ENCODE results near the gene CACNA1C. TPM values are rescaled to one million over a fixed set of nuclear protein-coding genes. Genes with fewer than 3 reads are reported as not detected.

The CACNA1C gene
- total RNA-seq, 1 experiment from 2014 or later = 3.7 TPM

DNA sequence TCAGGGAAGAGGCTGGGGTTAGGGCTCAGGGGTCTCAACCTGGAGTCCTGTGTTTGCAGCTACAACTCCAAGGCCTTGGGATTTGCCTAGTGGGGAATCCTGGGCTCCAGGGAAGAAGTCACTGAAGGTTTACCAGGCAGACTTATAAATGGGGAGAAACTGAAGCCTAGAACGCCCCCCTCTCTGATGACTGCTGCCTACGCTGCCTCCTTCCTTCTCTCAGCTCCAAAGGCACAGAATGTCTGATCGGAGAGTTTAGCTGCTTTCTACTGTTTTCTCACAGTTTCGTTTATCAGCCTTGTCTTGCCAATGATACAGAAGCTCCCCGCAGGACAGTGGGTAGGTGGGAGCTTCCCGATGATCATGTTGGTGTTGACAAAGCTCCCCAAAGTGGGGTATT lies 101.7 kb downstream of the CACNA1C start:
- BruUV-seq (replicated peaks) = no TSS peak
- no peak overlapping the region for H3K27ac ChIP-seq (ENCODE audit: low read depth, low read length, poor library complexity, severe bottlenecking)
- intact Hi-C loops (cut with micrococcal nuclease; ENCODE audit: unreplicated experiment) = no loop called here
- peaks cover 11% of the 10 kb centered on the region for H3K4me1 ChIP-seq (ENCODE audit: insufficient read depth, low read length, poor library complexity, severe bottlenecking)
- CTCF ChIA-PET = no interaction called here
- DNase-seq (ENCODE audit: low spot score) = no peak
- TF ChIP-seq EZH2 (IDR thresholded peaks at IDR 0.05; ENCODE audit: borderline replicate concordance, low read depth, low read length, poor library complexity, severe bottlenecking) (no peak), CTCF (conservative IDR thresholded peaks at IDR 0.05; ENCODE audit: low read depth, low read length) (no peak)
- POLR2A ChIA-PET (ENCODE audit: low non-redundant PET) = no interaction called here
- H3K4me3 ChIP-seq (ENCODE audit: low read depth, low read length, poor library complexity, severe bottlenecking) = no peak overlapping the region
- no peaks in the 10 kb centered on the region for H3K36me3 ChIP-seq (ENCODE audit: insufficient read depth, low read length, poor library complexity, severe bottlenecking)
- no peaks in the 10 kb centered on the region for H3K27me3 ChIP-seq (replicated peaks; ENCODE audit: insufficient read depth, low read depth, low read length, poor library complexity)
- H3K9me3 ChIP-seq (ENCODE audit: low read depth, low read length, poor library complexity, severe bottlenecking) = no peaks in the 10 kb centered on the region

DNA sequence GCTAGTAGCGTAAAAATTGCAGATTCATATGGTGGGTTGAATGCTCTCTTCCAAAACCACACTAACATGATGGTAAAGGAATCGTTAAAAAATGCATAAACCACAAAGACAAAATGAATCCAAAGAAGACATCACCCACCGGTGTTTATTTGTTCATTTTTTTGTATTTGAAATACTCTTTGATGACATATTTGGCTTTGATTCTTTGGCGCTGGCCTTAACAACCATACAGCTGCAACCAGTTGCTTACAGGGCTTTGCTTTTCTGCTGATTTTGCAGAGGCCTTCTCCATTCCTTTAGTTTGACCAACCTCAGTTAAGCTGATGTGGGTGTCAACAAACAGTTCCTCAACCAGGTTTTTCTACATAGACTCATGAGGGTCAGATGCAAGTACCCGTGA lies 103.5 kb downstream of the CACNA1C start:
- no peak for DNase-seq (ENCODE audit: low spot score)
- Histone ChIP-seq H3K36me3 (ENCODE audit: insufficient read depth, low read length, poor library complexity, severe bottlenecking) (no peaks in the 10 kb centered on the region), H3K9me3 (ENCODE audit: low read depth, low read length, poor library complexity, severe bottlenecking) (no peaks in the 10 kb centered on the region), H3K4me1 (ENCODE audit: insufficient read depth, low read length, poor library complexity, severe bottlenecking) (peaks cover 11% of the 10 kb centered on the region), H3K4me3 (ENCODE audit: low read depth, low read length, poor library complexity, severe bottlenecking) (no peak overlapping the region), H3K27me3 (replicated peaks; ENCODE audit: insufficient read depth, low read depth, low read length, poor library complexity) (no peaks in the 10 kb centered on the region), H3K27ac (ENCODE audit: low read depth, low read length, poor library complexity, severe bottlenecking) (no peak overlapping the region)
- ChIA-PET CTCF (no interaction called here), POLR2A (ENCODE audit: low non-redundant PET) (no interaction called here)
- TF ChIP-seq CTCF (conservative IDR thresholded peaks at IDR 0.05; ENCODE audit: low read depth, low read length) (no peak), EZH2 (IDR thresholded peaks at IDR 0.05; ENCODE audit: borderline replicate concordance, low read depth, low read length, poor library complexity, severe bottlenecking) (no peak)
- intact Hi-C loops (cut with micrococcal nuclease; ENCODE audit: unreplicated experiment) = no loop called here
- no TSS peak for BruUV-seq (replicated peaks)

- H3K27me3 ChIP-seq (replicated peaks; ENCODE audit: insufficient read depth, low read depth, low read length, poor library complexity) = no peaks in the 10 kb centered on the region
- no peak overlapping the region for H3K27ac ChIP-seq (ENCODE audit: low read depth, low read length, poor library complexity, severe bottlenecking)
- no peak for DNase-seq (ENCODE audit: low spot score)
- no peaks in the 10 kb centered on the region for H3K36me3 ChIP-seq (ENCODE audit: insufficient read depth, low read length, poor library complexity, severe bottlenecking)
- H3K9me3 ChIP-seq (ENCODE audit: low read depth, low read length, poor library complexity, severe bottlenecking) = no peaks in the 10 kb centered on the region
- ChIA-PET POLR2A (ENCODE audit: low non-redundant PET) (no interaction called here), CTCF (no interaction called here)
- TF ChIP-seq EZH2 (IDR thresholded peaks at IDR 0.05; ENCODE audit: borderline replicate concordance, low read depth, low read length, poor library complexity, severe bottlenecking) = no peak
- TF ChIP-seq CTCF (conservative IDR thresholded peaks at IDR 0.05; ENCODE audit: low read depth, low read length) = no peak
- peaks cover 2% of the 10 kb centered on the region for H3K4me1 ChIP-seq (ENCODE audit: insufficient read depth, low read length, poor library complexity, severe bottlenecking)
- H3K4me3 ChIP-seq (ENCODE audit: low read depth, low read length, poor library complexity, severe bottlenecking) = no peak overlapping the region
- BruUV-seq (replicated peaks) = no TSS peak
- intact Hi-C loops (cut with micrococcal nuclease; ENCODE audit: unreplicated experiment) = no loop called here
Observed at GRCh38 chr12:2160043-2160442, 107.3 kb downstream of the CACNA1C start.

All from A673 (cell line).